Measurements from ENCODE around the gene CD8B.

The CD8B gene

GRCh38 chr2:86768189-86768949, 93.3 kb downstream of the CD8B start:
- DNase-seq = no peak

Measured in activated CD4-positive, alpha-beta T cell treated with anti-CD3 and anti-CD28 coated beads for 1 hour (primary cell).